ENCODE results near the gene KATNIP.

The KATNIP gene

GRCh38 chr16:27526180-27526579, 23.8 kb upstream of the KATNIP start:
- TF ChIP-seq CTCF (IDR thresholded peaks at IDR 0.05), result no peak

- TF ChIP-seq CTCF (IDR thresholded peaks at IDR 0.05), result no peak
Measured at GRCh38 chr16:27528294-27528693, 21.6 kb upstream of the KATNIP start.

- no peak for TF ChIP-seq CTCF (IDR thresholded peaks at IDR 0.05)
Measured at GRCh38 chr16:27529962-27530361, 20.0 kb upstream of the KATNIP start.

GRCh38 chr16:27531186-27531585, 18.8 kb upstream of the KATNIP start:
- no peak for TF ChIP-seq CTCF (IDR thresholded peaks at IDR 0.05)

GRCh38 chr16:27531826-27532800, 17.8 kb upstream of the KATNIP start:
- no peak for TF ChIP-seq CTCF (IDR thresholded peaks at IDR 0.05)

GRCh38 chr16:27534256-27534655, 15.7 kb upstream of the KATNIP start:
- no peak for TF ChIP-seq CTCF (IDR thresholded peaks at IDR 0.05)

- TF ChIP-seq CTCF (IDR thresholded peaks at IDR 0.05), result no peak
Measured at GRCh38 chr16:27538528-27538927, 11.4 kb upstream of the KATNIP start.
